SU-DHL-6 (cell line): ENCODE results near the gene PASK.

Source experiments
- H2AFZ ChIP-seq: fragments of 200-600 bp; sonication (generic); 2 replicates; pipeline ENCODE4 v1.6.1; 2014; ENCODE audit warnings: low read depth, mild to moderate bottlenecking, moderate library complexity, mixed read lengths, antibody characterized with exemption, low read length; ENCODE audit not compliant: severe bottlenecking
- H3F3A ChIP-seq: fragments of 200-600 bp; shearing (Covaris generic); 2 replicates; pipeline ENCODE4 v1.6.0; 2016; ENCODE audit warnings: antibody characterized with exemption, mild to moderate bottlenecking; ENCODE audit not compliant: insufficient read depth
- H3K27ac ChIP-seq: fragments of 200-600 bp; sonication (generic); 2 replicates; pipeline ENCODE4 v1.5.1; 2016; ENCODE audit warnings: low read depth, mild to moderate bottlenecking, low read length, moderate library complexity, mixed read lengths
- H3K27me3 ChIP-seq: fragments of 200-600 bp; sonication (generic), shearing (Covaris generic); 2 replicates; pipeline ENCODE4 v1.6.0; 2014; ENCODE audit warnings: mild to moderate bottlenecking, low read length
- H3K36me3 ChIP-seq: fragments of 200-600 bp; sonication (generic); 2 replicates; pipeline ENCODE4 v1.6.1; 2014; ENCODE audit warnings: mild to moderate bottlenecking, low read length, mixed read lengths
- H3K4me2 ChIP-seq: fragments of 300-600, 200-600 bp; shearing (Covaris generic), sonication (generic); 2 replicates; pipeline ENCODE4 v1.6.0; 2014; ENCODE audit warnings: low read length, low read depth, mild to moderate bottlenecking; ENCODE audit not compliant: poor library complexity, severe bottlenecking
- H3K4me3 ChIP-seq: fragments of 200-600 bp; sonication (generic); 2 replicates; pipeline ENCODE4 v1.5.1; 2014; ENCODE audit warnings: antibody characterized with exemption, low read length, mild to moderate bottlenecking, mixed read lengths; ENCODE audit not compliant: insufficient read depth, poor library complexity, severe bottlenecking
- H3K79me2 ChIP-seq: fragments of 200-600 bp; sonication (generic); 2 replicates; pipeline ENCODE4 v1.6.1; 2014; ENCODE audit warnings: mild to moderate bottlenecking, low read length, moderate library complexity; ENCODE audit not compliant: insufficient read depth
- H3K9ac ChIP-seq: fragments of 200-600 bp; sonication (generic); 2 replicates; pipeline ENCODE4 v1.7.0; 2014; ENCODE audit warnings: mild to moderate bottlenecking, low read length
- H3K9me2 ChIP-seq: fragments of 200-600 bp; sonication (generic); replicated peaks from 2 replicates; pipeline ENCODE4 v1.6.1; 2014; ENCODE audit warnings: low read length; ENCODE audit not compliant: insufficient read depth
- H3K9me3 ChIP-seq: fragments of 200-600 bp; sonication (generic); 2 replicates; pipeline ENCODE4 v1.6.1; 2014; ENCODE audit warnings: low read length, mixed read lengths; ENCODE audit not compliant: insufficient read depth
- H4K20me1 ChIP-seq: fragments of 200-600 bp; sonication (generic); 2 replicates; pipeline ENCODE4 v1.6.1; 2014; ENCODE audit warnings: low read depth, mild to moderate bottlenecking, antibody characterized with exemption, low read length, moderate library complexity, mixed read lengths
- EZH2phosphoT487 ChIP-seq: fragments of 200-600 bp; sonication (generic), shearing (Covaris generic); conservative IDR thresholded peaks from 2 replicates; pipeline ENCODE4 v1.6.1; 2018; ENCODE audit warnings: mild to moderate bottlenecking, antibody characterized with exemption, low read length, moderate library complexity, mixed read lengths
- TF ChIP-seq, protein P1 (sequence below): fragments of 200-600 bp; sonication (generic); IDR thresholded peaks from one replicate; pipeline ENCODE4 v1.5.1; 2017; ENCODE audit warnings: antibody characterized with exemption, mild to moderate bottlenecking, low read length, moderate library complexity; ENCODE audit not compliant: insufficient read depth, poor library complexity, severe bottlenecking

PASK gene

DNA sequence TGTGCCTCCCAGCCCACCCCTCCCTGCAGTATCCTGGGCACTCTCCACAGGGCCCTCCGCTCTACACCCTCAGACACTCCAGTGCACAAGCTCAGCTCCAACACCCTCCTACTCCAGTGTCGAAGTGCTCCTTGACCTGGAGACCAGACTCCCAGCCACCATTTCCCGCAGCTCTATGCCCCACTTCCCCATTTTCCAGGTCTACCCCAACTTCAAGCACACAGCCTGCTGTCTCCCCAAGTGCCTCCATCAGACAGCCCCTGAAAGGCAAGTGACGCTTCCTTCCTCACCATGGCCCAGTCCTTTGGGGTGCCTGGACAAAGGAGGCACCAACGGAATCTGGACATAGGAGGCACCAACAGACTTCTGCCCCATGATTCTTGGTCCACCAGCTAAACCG lies 7.2 kb downstream of the PASK start:
- Histone ChIP-seq H3F3A (0 out of 2 replicates have a peak, but pooled peaks cover 5% of the 10 kb centered on the region), H4K20me1 (0 out of 2 replicates have a peak, but pooled peaks cover 4% of the 10 kb centered on the region), H3K36me3 (no peaks in the 10 kb centered on the region), H2AFZ (no peak overlapping the region), H3K27ac (no peak overlapping the region), H3K9me3 (no peaks in the 10 kb centered on the region), H3K27me3 (no peaks in the 10 kb centered on the region), H3K9me2 (no peaks in the 10 kb centered on the region), H3K4me2 (no peak overlapping the region), H3K9ac (no peak overlapping the region), H3K79me2 (peaks cover 12% of the 10 kb centered on the region; the same call in 1 of the 2 replicates), H3K4me3 (no peak overlapping the region)
- TF ChIP-seq, protein P1, sequence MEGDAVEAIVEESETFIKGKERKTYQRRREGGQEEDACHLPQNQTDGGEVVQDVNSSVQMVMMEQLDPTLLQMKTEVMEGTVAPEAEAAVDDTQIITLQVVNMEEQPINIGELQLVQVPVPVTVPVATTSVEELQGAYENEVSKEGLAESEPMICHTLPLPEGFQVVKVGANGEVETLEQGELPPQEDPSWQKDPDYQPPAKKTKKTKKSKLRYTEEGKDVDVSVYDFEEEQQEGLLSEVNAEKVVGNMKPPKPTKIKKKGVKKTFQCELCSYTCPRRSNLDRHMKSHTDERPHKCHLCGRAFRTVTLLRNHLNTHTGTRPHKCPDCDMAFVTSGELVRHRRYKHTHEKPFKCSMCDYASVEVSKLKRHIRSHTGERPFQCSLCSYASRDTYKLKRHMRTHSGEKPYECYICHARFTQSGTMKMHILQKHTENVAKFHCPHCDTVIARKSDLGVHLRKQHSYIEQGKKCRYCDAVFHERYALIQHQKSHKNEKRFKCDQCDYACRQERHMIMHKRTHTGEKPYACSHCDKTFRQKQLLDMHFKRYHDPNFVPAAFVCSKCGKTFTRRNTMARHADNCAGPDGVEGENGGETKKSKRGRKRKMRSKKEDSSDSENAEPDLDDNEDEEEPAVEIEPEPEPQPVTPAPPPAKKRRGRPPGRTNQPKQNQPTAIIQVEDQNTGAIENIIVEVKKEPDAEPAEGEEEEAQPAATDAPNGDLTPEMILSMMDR: no peak
- no peak for TF ChIP-seq EZH2phosphoT487

DNA sequence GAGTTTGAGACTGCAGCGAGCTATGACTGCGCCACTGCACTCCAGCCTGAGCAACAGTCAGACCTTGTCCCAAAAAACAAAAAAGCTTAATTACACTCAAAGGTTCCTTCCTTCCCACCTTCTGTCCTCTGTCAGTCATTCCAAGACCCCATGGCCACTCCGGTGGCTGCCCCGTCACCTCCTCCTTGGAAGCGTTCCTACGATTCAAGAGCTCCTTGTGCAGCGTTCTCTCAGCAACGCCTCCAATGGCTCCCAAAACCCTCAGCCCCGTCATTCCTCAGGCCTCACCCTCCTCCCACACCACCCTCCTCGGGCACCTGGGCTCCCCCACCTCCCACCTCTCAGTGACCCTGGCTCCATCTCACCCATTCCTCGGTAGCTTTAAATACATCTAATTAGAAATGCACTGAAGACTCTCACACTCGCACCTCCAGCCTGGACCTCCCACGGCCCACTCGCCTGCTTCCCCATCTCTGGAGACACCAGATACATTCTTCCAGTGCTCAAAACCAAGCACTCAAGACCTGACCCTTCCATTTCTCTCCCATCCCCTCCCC lies 8.0 kb downstream of the PASK start:
- Histone ChIP-seq H3K4me3 (no peak overlapping the region), H3K36me3 (no peaks in the 10 kb centered on the region), H4K20me1 (no peaks in the 10 kb centered on the region), H3K79me2 (peaks cover 5% of the 10 kb centered on the region; the same call in 1 of the 2 replicates), H2AFZ (no peak overlapping the region), H3K27me3 (no peaks in the 10 kb centered on the region), H3K9me3 (no peaks in the 10 kb centered on the region), H3K9ac (no peak overlapping the region), H3K4me2 (no peak overlapping the region), H3F3A (no peaks in the 10 kb centered on the region), H3K9me2 (no peaks in the 10 kb centered on the region), H3K27ac (no peak overlapping the region)
- TF ChIP-seq, protein P1: no peak
- no peak for TF ChIP-seq EZH2phosphoT487

DNA sequence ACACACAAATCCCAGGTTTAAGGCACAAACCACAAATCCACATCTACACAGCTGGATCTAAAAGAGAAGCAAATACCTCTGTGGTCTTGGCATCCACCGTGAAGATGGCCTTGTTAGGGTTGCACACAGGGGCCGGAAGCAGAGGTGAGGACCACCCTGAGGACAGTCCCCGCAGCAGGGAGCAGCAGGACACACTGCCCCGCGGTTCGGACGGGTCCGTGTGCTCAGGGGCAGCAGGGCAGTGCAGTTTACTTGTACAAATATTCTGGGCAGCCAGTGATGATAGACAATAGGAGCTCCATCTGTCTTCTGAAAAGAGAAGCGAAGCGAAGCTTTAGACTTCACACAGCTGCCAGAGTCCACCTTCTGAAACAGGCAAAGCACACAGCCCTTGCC lies 8.8 kb downstream of the PASK start:
- H4K20me1 ChIP-seq: no peaks in the 10 kb centered on the region
- no peaks in the 10 kb centered on the region for H3K36me3 ChIP-seq

More for the DNA sequence above, 8.8 kb downstream of the PASK start:
- Histone ChIP-seq H2AFZ (no peak overlapping the region), H3K4me2 (no peak overlapping the region), H3F3A (no peaks in the 10 kb centered on the region), H3K9ac (no peak overlapping the region), H3K27ac (no peak overlapping the region), H3K9me3 (no peaks in the 10 kb centered on the region), H3K79me2 (no peaks in the 10 kb centered on the region), H3K4me3 (no peak overlapping the region), H3K27me3 (no peaks in the 10 kb centered on the region), H3K9me2 (no peaks in the 10 kb centered on the region)
- TF ChIP-seq, protein P1: no peak
- no peak for TF ChIP-seq EZH2phosphoT487
